NCI-H446 (cell line): Measurements from ENCODE around the gene CORO2B.
"Not testable (repeated sequence)": the region's sequence is repeated elsewhere in the genome, so short reads cannot be mapped to it uniquely, and the experiment has no call there.

Source experiments
- DNase-seq, 2 experiments: peaks; one replicate each; lab custom pipeline; 2025; lab: John Stamatoyannopoulos, UW

CORO2B gene

GRCh38 chr15:68630211-68630555 lies 51.4 kb downstream of the CORO2B start:
- DNase-seq: no peak

DNA sequence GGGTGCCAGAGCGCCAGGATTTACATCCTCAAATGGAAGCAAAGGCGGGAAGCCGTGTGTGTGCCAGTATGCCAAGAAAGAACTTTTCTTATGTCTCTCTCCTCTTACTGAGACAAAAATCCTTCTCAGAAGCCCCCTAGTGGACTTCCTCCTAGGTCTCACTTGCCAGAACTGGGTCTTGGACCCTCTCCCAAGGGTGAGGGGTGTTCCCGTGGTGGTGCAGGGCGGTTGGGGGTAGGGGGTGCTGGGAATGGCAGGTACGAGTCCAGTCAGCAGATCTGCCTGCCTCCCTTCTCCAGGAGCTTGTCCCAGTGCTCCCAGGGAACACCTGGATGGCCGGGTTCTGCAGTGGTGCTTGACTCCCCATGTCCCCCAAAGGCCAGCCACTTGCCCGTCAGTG lies 52.0 kb downstream of the CORO2B start:
- peak in 1 of 2 experiments; percentile 3 for DNase-seq

DNA sequence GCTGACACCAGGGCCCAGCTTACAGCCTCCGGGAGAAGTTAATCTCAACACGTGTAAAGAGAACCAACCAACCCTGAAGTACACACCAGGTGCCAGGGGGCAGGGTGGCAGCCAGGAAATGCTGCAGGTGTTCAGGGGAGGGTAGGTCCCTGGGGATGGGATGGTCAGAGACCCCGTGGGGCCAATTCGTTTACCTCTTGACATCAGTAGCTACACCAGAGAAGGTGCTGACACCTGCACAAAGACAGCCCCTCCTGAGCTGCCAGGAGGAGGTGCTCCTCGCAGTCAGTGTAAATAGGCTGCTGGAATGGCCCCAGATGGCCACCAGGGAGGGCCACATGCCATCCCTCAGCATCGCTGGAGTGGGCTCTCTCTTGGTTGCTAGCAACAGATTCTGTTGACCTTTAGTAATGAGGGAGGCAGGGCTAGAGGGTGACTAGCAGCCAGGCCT lies 52.8 kb downstream of the CORO2B start:
- peak in 1 of 2 experiments; percentile 27 for DNase-seq

DNA sequence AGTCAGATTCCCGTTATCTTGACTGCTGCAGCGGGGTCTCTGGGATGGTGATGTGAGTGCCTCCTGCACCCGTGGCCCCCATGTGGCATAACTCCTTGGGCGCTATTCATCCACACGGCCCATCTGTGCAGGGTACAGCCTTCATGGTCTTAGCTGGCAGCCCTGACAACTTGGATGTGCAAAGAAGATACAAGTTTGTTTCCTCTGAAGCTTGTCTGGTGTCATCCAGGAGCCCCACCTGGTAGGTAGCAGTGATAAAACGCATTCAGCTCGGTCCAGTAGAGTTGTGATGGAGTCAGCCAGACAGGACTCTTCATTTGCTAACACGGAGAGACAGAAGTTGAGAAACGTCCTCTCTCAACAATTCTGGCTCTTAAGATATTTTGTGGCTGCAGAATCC lies 53.3 kb downstream of the CORO2B start:
- DNase-seq: no peak

DNA sequence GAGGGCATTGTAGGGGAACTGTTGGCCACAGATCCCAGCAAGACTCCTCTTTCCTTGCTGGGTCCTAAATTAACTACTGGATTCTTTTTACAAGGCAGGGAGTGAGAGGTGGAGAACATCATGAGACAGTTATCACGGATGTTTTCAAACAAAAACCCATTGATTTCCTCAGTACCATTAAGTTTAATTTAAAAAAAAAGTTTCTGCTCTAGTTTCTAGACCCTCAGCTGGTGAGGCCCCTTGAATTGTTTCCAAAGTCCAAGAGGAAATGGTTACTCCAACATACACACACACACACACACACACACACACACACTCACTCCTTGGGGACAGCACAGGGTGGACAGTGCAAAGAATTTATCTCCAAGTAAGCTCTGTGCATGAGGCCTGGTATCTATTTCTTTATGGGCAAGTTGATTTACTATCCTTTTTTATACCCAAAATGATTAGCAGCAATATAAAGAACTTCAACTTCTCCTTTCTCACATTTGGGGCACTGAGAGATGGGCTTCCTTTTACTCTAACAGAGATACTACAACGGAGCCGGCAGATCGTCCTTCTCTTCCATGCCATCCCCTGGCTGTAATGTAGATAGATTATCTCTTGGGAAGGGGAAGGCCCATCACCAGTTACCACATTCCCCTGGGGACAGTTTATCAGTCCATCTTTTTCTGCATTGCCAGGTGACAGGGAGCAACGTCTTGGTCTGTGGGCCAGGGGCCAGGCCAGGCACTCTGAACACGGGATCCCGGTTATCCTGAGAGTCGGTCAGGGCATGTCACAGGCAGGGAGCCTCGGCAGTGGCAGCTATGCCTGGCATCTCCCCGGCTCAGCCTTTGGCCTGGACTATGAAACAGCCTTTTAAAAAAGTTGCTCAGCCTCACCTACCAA lies 54.7 kb downstream of the CORO2B start:
- DNase-seq: no peak

DNA sequence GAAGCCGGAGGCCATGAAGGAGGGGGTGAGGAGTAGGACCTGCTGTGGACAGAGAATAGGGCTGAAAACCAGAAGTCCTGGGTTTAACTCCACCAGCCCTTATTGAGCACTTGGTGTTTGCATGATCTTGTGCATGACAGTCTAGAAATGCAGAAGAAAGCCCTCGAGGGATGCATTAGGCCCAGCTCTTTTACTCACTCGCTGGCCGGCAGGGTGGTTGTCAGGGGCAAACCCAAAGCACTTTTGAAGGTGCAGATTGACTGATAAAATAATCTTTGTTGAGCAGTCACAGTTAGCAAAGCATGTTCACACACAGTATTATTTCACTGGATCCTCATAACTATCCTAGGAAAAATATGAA lies 55.3 kb downstream of the CORO2B start:
- no peak for DNase-seq

- DNase-seq: no peak
Measured at GRCh38 chr15:68634531-68634930, 55.7 kb downstream of the CORO2B start.

DNA sequence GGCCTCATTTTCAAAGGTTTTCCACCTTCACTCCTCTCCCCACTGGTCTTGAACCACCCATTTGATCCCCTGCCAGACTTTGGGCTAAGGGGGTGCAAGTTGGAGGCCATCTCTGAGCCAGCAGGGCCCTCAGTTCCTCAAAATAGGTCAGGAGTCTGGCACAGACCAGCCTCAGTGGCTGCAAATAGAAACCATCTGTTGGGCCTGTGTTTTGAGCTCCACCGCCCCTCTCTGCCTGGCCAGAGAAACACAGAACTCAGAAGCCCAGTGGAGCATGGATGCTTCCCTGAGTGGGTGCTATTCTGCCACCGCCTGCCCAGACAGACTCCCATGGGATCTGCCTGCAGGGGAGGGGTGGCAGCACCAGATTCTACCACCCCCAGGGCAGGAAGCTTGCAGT lies 56.3 kb downstream of the CORO2B start:
- DNase-seq: peak; percentile 33 to 75

DNA sequence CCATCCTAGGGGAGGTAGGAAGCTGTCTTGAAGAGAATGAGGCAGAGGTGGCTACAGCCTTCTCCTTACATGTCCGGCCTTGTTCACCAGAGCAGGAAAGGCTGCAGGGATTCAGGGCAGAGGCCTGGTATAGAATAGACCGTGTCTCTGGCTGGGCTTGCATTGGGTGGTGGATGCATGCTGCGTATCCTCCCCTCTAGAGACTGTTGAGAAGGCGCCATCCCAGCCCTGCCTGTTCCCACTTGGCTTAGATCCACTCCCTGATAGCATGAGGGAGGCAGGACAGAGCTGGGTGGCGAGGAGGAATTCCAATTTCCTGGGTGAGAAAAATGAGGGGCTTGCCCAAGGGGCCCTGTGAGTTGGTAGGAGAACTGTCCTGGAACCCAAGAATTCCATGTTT lies 57.5 kb downstream of the CORO2B start:
- DNase-seq: no peak

DNA sequence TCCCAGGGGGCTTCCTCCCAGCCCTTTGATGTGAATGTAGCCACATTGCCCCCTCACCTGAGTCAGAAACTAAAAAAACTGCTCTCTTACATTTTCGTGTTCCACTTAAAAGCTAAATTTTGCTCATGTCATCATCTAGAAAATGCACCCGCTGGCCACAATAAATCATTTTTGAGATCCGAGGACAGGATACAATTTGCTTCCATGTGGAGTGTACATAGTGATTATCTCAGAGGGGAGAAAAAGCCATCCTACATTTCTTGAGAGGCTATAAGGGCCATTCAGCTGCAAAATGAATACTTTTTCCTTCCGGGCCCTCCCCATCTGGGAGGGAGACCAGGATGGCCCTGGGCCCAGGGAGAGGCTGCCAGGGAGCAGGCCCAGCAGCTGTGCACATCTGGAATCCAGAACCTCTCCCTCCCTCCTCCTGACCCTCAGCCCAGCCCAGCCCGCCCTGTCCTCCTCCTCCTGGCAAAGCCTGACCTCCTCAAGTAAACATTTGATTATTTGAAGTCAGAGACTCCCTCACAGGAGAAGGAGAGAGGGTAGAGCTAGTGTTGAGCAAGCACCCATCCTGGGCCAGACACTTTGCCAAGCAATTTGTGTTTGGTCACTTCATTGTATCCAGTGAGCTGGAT lies 59.1 kb downstream of the CORO2B start:
- DNase-seq: no peak

DNA sequence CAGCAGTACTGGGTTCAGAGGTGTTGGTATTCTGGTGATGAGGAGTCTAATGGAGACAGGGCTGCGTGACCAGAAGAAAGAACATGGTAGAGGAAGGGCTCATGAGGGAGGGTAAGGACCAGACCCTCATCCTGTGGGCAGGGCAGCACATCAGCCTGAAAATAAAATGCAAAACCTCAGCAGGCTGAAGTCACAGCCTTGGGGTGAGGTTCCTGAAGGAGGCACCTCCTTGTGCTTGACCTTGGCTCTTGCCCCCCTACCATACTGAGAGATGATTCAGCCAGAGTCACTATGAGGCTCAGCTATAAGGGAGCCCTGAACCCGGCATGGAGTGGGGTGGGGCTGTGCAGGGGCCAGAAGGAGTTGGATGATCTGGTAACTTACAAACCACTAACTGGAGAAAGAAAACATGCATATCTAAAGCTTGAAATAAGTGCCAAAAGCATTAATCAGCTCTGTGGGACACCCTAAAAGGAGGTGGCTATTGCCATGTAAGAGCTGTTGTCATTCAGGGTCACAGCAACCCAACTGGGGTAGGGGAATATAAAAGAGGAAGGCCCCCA lies 60.2 kb downstream of the CORO2B start:
- DNase-seq: no peak

DNA sequence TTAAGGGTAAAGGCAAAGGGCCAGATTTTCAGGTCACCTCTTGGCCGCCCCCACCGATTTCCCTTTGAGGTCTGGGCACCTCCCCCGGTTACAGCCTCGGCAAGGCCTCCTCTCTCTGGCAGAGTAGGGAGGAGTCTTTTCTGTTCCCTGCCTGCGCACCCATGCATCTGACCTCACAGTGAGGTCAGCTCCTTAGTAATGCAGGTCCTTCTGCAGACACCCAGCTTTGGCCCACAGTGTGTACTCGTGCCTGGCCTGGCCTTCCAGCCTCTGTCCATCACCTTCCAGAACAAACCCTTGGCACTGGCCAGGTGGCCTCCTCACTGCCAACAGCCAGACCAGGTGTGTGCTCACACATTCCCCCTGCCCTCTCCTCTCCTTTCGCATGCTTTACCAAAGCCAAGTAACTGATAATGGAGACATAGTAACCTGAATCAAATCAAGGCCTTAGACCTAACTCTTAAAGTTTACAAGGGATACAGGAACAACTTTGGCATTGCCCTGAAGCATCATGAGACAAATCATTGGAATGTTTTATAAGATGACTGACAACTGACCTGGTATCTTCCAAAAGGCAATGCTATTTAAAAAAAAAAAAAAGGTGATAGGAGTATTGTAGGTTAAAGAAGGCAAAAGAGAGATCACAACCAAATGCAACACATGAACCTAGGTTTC lies 61.3 kb downstream of the CORO2B start:
- peak in 1 of 2 experiments; percentile 12 for DNase-seq

DNA sequence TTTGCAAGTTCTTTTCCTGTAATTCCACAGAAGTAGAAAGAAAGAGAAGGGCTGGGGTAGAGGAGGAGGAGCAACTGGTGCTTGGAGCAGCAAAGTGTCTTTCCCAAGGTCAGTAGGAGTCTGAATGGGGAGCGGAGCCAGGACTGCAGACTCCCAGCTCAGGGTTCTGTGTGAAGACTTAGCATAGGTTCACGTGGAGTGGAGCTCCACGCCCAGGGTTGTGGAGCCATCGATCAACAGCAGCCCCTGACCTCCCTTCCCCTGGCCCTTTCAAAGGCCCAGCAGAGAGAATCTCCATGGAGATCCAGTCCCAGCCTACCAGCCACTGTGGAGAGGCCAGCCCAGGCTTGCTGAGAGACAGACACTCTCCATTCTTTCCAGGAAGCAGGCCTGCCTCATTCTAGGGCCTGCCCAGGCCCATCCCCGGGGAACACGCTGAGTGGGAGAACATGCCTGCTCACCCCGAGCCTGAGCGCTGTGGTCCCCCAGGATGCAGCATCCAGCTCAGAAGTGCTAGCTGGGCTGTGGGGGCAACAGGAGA lies 62.1 kb downstream of the CORO2B start:
- DNase-seq: no peak

- no peak for DNase-seq
Measured at GRCh38 chr15:68641376-68641775, 62.6 kb downstream of the CORO2B start.

- DNase-seq: no peak
Measured at GRCh38 chr15:68642491-68642845, 63.7 kb downstream of the CORO2B start.

GRCh38 chr15:68643216-68643830 lies 64.5 kb downstream of the CORO2B start:
- DNase-seq: no peak

DNA sequence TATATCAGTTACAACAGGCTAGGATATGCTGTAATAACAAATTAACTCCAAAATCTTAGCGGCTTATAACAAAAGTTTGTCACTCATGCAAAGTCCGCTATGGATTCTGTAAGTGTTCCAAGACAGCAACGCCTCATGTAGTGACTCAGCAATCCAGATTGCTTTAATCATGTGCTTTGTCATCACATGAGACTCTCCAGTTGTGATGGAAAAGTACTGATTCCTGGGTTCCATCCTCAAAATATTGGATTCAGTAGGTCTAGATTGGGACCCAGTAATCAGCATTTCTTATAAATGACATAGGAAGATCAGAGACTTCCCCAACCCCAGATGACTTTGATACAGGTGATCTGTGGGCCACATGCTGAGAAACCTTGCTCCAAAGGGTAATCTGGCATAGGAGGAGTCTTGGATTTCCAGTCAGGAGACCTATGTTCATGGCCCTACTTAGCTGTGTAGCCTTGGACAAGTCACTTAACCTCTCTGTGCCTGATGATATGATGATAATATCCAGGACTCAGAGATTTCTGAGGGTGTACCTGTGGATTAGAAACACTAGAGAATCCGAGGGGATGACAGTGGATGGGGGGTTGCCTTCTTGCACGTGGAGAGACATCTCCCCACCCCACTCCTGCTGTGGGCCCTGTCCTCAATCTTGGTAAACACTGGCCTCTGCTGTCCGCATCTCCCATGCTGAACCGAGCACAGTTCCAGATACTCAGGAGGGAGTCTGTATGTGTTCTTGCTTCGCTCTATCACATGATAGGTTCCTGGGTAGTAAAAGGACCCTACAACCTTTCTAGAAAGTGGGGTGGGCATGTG lies 65.5 kb downstream of the CORO2B start:
- no peak for DNase-seq

DNA sequence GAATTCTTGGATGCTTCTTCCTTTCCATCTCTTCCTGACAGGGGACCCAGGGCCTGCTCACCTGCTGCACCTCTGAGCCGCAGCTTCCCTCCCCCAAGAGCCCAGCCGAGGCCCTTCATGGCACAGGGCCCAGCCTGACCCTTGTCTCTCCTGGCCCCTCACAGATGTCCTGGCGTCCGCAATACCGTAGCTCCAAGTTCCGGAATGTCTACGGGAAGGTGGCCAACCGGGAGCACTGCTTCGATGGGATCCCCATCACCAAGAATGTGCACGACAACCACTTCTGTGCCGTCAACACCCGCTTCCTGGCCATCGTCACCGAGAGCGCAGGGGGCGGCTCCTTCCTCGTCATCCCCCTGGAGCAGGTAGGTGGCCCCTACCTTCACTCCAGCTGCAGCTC lies 66.2 kb downstream of the CORO2B start:
- DNase-seq: no peak

- peak in 1 of 2 experiments; percentile 13 for DNase-seq
Measured at GRCh38 chr15:68646156-68646555, 67.4 kb downstream of the CORO2B start.

DNA sequence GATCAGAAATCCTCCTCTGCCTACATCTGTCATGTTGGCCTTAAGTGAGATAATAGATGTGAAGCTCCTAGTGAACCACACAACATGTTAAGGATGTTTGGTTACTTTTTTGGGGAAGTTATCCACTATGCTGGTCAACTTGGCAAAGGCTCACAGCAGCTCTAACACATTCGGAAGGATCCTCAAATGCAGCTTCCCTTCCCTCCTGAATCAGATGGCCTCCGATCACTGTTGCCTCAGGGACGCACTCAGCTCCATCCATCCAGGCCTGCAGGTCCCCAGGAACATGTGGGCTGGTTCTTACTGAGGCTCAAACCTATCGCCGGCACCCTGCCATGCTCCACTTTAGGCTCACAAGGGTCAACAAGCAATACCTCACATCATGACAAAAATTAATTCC lies 67.9 kb downstream of the CORO2B start:
- DNase-seq: no peak

DNA sequence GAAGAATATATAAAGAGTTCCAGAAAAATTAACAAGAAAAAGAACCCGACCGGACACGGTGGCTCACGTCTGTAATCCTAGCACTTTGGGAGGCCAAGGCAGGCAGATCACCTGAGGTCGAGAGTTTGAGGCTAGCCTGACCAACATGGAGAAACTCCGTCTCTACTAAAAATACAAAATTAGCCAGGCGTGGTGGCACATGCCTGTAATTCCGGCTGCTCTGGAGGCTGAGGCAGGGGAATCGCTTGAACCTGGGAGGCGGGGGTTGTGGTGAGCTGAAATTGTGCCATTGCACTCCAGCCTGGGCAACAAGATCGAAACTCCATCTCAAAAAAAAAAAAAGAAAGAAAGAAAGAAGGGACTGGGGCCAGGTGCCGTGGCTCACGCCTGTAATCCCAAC lies 68.6 kb downstream of the CORO2B start:
- DNase-seq: not testable (repeated sequence)
